HEK293 (cell line): ENCODE data around the gene GRAMD1C.
"Not testable (repeated sequence)": the region's sequence is repeated elsewhere in the genome, so short reads cannot be mapped to it uniquely, and the experiment has no call there.

Experiments
- CTCF ChIP-seq: fragments of 450-650 bp; formaldehyde crosslinking; IDR thresholded peaks from 2 replicates; pipeline ENCODE4 v1.5.1; 2016; ENCODE audit warnings: missing biosample characterization, missing genetic modification characterization
- ZNF404 ChIP-seq: fragments of 450-650 bp; formaldehyde crosslinking; IDR thresholded peaks from 2 replicates; pipeline ENCODE4 v1.5.1; 2017; ENCODE audit warnings: missing biosample characterization, missing genetic modification characterization

- TF ChIP-seq ZNF404, CTCF (tag by site-specific recombination): not testable (repeated sequence)
These were observed 10.5 kb downstream of the GRAMD1C start for GRCh38 chr3:113849071-113849470.
